Right lobe of liver (tissue), 4 donors: ENCODE results near the gene DDX4.

ENCODE experiments used
- CTCF ChIP-seq, 4 donors: fragments of 200-600 bp in 3 of 4; fragments of 450-650 bp in 1 of 4; IDR thresholded peaks; one replicate each; pipeline versions ENCODE4 v1.5.1 to v1.8.0; 2016 to 2022; ENCODE audit warnings: antibody characterized with exemption in 4 of 4, mild to moderate bottlenecking in 2 of 4
- POLR2A ChIP-seq: fragments of 450-650 bp; IDR thresholded peaks from one replicate; pipeline ENCODE4 v1.6.1; 2017; ENCODE audit warnings: antibody characterized with exemption, mild to moderate bottlenecking
- donor health status: DM: no; HTN: no; CAD: no.
- donor health status: DM: no; HTN: no; CAD: no.
- donor health status: DM: no; HTN: yes; CAD: no.

GRCh38 chr5:55750499-55750898 lies 12.6 kb downstream of the DDX4 start:
- no peak for TF ChIP-seq CTCF (IDR thresholded peaks at IDR 0.05)
- TF ChIP-seq POLR2A, result no peak
